Measurements from ENCODE around the gene STX4.

Gene STX4

GRCh38 chr16:31085411-31085810 is 52.1 kb downstream of the STX4 start:
- no peak for DNase-seq

GRCh38 chr16:31085873-31086628 is 52.7 kb downstream of the STX4 start:
- no peak for DNase-seq

GRCh38 chr16:31086629-31086906 is 53.2 kb downstream of the STX4 start:
- DNase-seq = no peak

GRCh38 chr16:31087481-31087880 is 54.1 kb downstream of the STX4 start:
- no peak for DNase-seq

GRCh38 chr16:31087971-31088370 is 54.6 kb downstream of the STX4 start:
- no peak for DNase-seq

GRCh38 chr16:31088459-31089183 is 55.3 kb downstream of the STX4 start, which contains the start of gene PRSS53:
PRSS53 (minus strand) TSS chr16:31088943; CDS start chr16:31088809, 134 bp downstream.
- DNase-seq = no peak

- DNase-seq = no peak
Measured at GRCh38 chr16:31089199-31089598, 55.8 kb downstream of the STX4 start.

Measured in stimulated activated CD4-positive, alpha-beta T cell treated with anti-CD3 and anti-CD28 coated beads, Interleukin-4, amount 100 ng/mL, for 1 hour (primary cell).